Calu3 (cell line): ENCODE data around the gene UBE2L6. TPM values are rescaled to one million over a fixed set of nuclear protein-coding genes. Genes with fewer than 3 reads are reported as not detected.

Source experiments
- BruUV-seq: library from RNA; stranded (reverse); fragments of 400-500 nt; replicated peaks from 2 replicates; lab custom pipeline; 2021; lab: Mats Ljungman, UMichigan
- CTCF ChIA-PET: fragments of 300-600 bp; sonication (Branson Sonifier 250); formaldehyde crosslinking; loops from one replicate; lab custom pipeline; 2022; ENCODE audit warnings: antibody characterized with exemption; lab: Charles Lee
- DNase-seq: peaks from one replicate; pipeline ENCODE4 v3.0.0; 2022
- H3K27ac Mint-ChIP-seq: one replicate; pipeline ENCODE4 v1.8.0; 2022; ENCODE audit warnings: mixed read lengths; ENCODE audit not compliant: unreplicated experiment
- H3K27me3 Mint-ChIP-seq: one replicate; pipeline ENCODE4 v1.8.0; 2022; ENCODE audit warnings: mixed read lengths; ENCODE audit not compliant: unreplicated experiment
- H3K36me3 Mint-ChIP-seq: one replicate; pipeline ENCODE4 v1.8.0; 2022; ENCODE audit warnings: mild to moderate bottlenecking, moderate library complexity, mixed read lengths; ENCODE audit not compliant: insufficient read depth, unreplicated experiment
- H3K4me1 Mint-ChIP-seq: one replicate; pipeline ENCODE4 v1.8.0; 2022; ENCODE audit warnings: mild to moderate bottlenecking, low read depth, mixed read lengths; ENCODE audit not compliant: unreplicated experiment
- H3K4me3 Mint-ChIP-seq: one replicate; pipeline ENCODE4 v1.8.0; 2022; ENCODE audit warnings: mild to moderate bottlenecking, low read depth, moderate library complexity, mixed read lengths; ENCODE audit not compliant: unreplicated experiment
- H3K9me3 Mint-ChIP-seq: one replicate; pipeline ENCODE4 v1.8.0; 2022; ENCODE audit warnings: low read depth, mixed read lengths; ENCODE audit not compliant: unreplicated experiment
- CTCF ChIP-seq: fragments of 200-600 bp; IDR thresholded peaks from one replicate; pipeline ENCODE4 v1.8.0; 2022; ENCODE audit warnings: antibody characterized with exemption; ENCODE audit not compliant: unreplicated experiment
- intact Hi-C: fragments of 100-400 bp; cut with micrococcal nuclease; formaldehyde crosslinking; loops from one replicate; pipeline ENCODE4 v1.10.0; 2022; ENCODE audit not compliant: unreplicated experiment
- total RNA-seq: library from RNA; stranded (reverse); gene quantifications from 2 replicates; pipeline ENCODE4 v1.2.3, GENCODE V29; 2022

UBE2L6 gene
- total RNA-seq, 1 experiment from 2014 or later: 80.8 TPM

GRCh38 chr11:57596266-57596885, 28.9 kb upstream of the UBE2L6 start:
- TF ChIP-seq CTCF: no peak
- no TSS peak for BruUV-seq
- Mint-ChIP-seq H3K9me3 (no peaks in the 10 kb centered on the region), H3K4me1 (peaks cover 27% of the 10 kb centered on the region), H3K27ac (no peak overlapping the region), H3K4me3 (no peak overlapping the region), H3K36me3 (peaks cover 8% of the 10 kb centered on the region), H3K27me3 (peaks cover 29% of the 10 kb centered on the region)
- intact Hi-C loops: no loop called here
- DNase-seq: no peak
- CTCF ChIA-PET: interaction anchor here (0.6 to 1.1 kb wide), 3 partner anchors 28 to 43 kb away, joined by 3 to 4 read pairs (median 3); no protein-coding TSS in a partner anchor

DNA sequence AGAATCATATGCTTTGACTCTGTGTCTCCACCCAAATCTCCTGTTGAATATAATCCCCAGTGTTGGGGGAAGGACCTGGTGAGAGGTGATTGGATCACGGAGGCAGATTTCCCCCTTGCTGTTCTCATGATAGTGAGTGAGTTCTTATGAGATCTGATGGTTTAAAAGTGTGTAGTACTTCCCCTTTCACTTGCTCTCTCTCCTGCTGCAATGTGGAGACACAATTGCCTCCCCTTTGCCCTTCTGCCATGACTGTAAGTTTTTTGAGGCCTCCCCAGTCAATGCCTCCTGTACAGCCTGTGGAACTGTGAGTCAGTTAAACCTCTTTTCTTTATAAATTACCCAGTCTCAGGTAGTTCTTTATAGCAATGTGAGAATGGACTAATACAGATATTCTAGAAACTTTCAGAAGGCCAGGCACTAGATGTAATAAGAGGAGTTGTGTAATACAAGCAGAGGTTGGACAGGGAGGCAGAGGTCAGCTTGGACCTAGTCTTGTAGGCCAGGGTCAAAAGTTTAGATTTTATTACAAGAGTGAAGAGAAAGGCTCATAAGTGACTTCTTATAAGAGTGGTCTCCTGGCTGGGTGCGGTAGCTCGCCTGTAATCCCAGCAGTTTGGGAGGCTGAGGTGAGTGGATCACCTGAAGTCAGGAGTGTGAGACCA, 20.7 kb upstream of the UBE2L6 start:
- DNase-seq: no peak
- no TSS peak for BruUV-seq
- intact Hi-C loops: no loop called here
- CTCF ChIA-PET: no interaction called here
- no peaks in the 10 kb centered on the region for H3K4me1 Mint-ChIP-seq
- H3K4me3 Mint-ChIP-seq: no peak overlapping the region
- no peaks in the 10 kb centered on the region for H3K9me3 Mint-ChIP-seq
- no peaks in the 10 kb centered on the region for H3K36me3 Mint-ChIP-seq
- TF ChIP-seq CTCF: no peak
- H3K27ac Mint-ChIP-seq: no peak overlapping the region
- peaks cover 6% of the 10 kb centered on the region for H3K27me3 Mint-ChIP-seq

GRCh38 chr11:57586711-57587245, 19.3 kb upstream of the UBE2L6 start:
- CTCF ChIA-PET: no interaction called here
- no TSS peak for BruUV-seq
- H3K27ac Mint-ChIP-seq: no peak overlapping the region
- H3K4me1 Mint-ChIP-seq: no peaks in the 10 kb centered on the region
- DNase-seq: no peak
- no peaks in the 10 kb centered on the region for H3K36me3 Mint-ChIP-seq
- TF ChIP-seq CTCF: no peak
- no peak overlapping the region for H3K4me3 Mint-ChIP-seq
- intact Hi-C loops: no loop called here
- no peaks in the 10 kb centered on the region for H3K27me3 Mint-ChIP-seq
- no peaks in the 10 kb centered on the region for H3K9me3 Mint-ChIP-seq

- Mint-ChIP-seq H3K4me1 (no peaks in the 10 kb centered on the region), H3K9me3 (no peaks in the 10 kb centered on the region), H3K36me3 (no peaks in the 10 kb centered on the region), H3K4me3 (no peak overlapping the region), H3K27me3 (no peaks in the 10 kb centered on the region), H3K27ac (no peak overlapping the region)
- no TSS peak for BruUV-seq
- DNase-seq: no peak
- CTCF ChIA-PET: interaction anchor here (1.0 kb wide), 1 partner anchor 59 kb away, joined by 4 read pairs; no protein-coding TSS in a partner anchor
- intact Hi-C loops: no loop called here
- no peak for TF ChIP-seq CTCF
Observed at GRCh38 chr11:57585301-57585700, 17.8 kb upstream of the UBE2L6 start.
